Dendritic cell treated with granulocyte-macrophage colony-stimulating factor and Interleukin-4, amounts not matched to agents 40 ng/mL and 50 ng/mL, for 4 days (primary cell): ENCODE data around the gene SH3RF3.
A peak's percentile ranks its signal among the peaks of the same experiment; 100 is the strongest.

Experiments
- H3K27ac Mint-ChIP-seq: one replicate; pipeline ENCODE4 v1.8.0; 2022; ENCODE audit warnings: mild to moderate bottlenecking, mixed read lengths
- H3K27me3 Mint-ChIP-seq: one replicate; pipeline ENCODE4 v1.8.0; 2022; ENCODE audit warnings: mild to moderate bottlenecking, mixed read lengths
- H3K36me3 Mint-ChIP-seq: one replicate; pipeline ENCODE4 v1.8.0; 2022; ENCODE audit warnings: low read depth, mixed read lengths
- H3K4me1 Mint-ChIP-seq: one replicate; pipeline ENCODE4 v1.8.0; 2022; ENCODE audit warnings: low read depth, mixed read lengths
- H3K4me3 Mint-ChIP-seq: one replicate; pipeline ENCODE4 v1.8.0; 2022; ENCODE audit warnings: mild to moderate bottlenecking, moderate library complexity, mixed read lengths
- H3K9me3 Mint-ChIP-seq: one replicate; pipeline ENCODE4 v1.8.0; 2022; ENCODE audit warnings: mixed read lengths
- intact Hi-C: fragments of 100-400 bp; cut with micrococcal nuclease; formaldehyde crosslinking; loops from one replicate; pipeline ENCODE4 v1.15.0; 2022

Gene SH3RF3

GRCh38 chr2:109207176-109207575 is 78.2 kb downstream of the SH3RF3 start:
- Mint-ChIP-seq H3K27ac (no peak overlapping the region), H3K9me3 (no peaks in the 10 kb centered on the region), H3K27me3 (peaks cover 8% of the 10 kb centered on the region), H3K4me3 (no peak overlapping the region), H3K36me3 (no peaks in the 10 kb centered on the region), H3K4me1 (peaks cover 18% of the 10 kb centered on the region)
- intact Hi-C loops, result no loop called here

- Mint-ChIP-seq H3K4me3 (no peak overlapping the region), H3K4me1 (peaks cover 29% of the 10 kb centered on the region), H3K27ac (no peak overlapping the region), H3K9me3 (no peaks in the 10 kb centered on the region), H3K27me3 (peaks cover 11% of the 10 kb centered on the region), H3K36me3 (no peaks in the 10 kb centered on the region)
- intact Hi-C loops, result no loop called here
These were observed 79.3 kb downstream of the SH3RF3 start for GRCh38 chr2:109208071-109208950.

- Mint-ChIP-seq H3K27me3 (peaks cover 11% of the 10 kb centered on the region), H3K27ac (no peak overlapping the region), H3K9me3 (no peaks in the 10 kb centered on the region), H3K36me3 (no peaks in the 10 kb centered on the region), H3K4me1 (peaks cover 35% of the 10 kb centered on the region), H3K4me3 (no peak overlapping the region)
- intact Hi-C loops, result no loop called here
These were observed 79.9 kb downstream of the SH3RF3 start for GRCh38 chr2:109208951-109209335.

- H3K27ac Mint-ChIP-seq, result no peak overlapping the region
- H3K9me3 Mint-ChIP-seq, result no peaks in the 10 kb centered on the region
- H3K4me3 Mint-ChIP-seq, result no peak overlapping the region
- intact Hi-C loops, result no loop called here
- H3K27me3 Mint-ChIP-seq, result peaks cover 11% of the 10 kb centered on the region
- peaks cover 40% of the 10 kb centered on the region for H3K4me1 Mint-ChIP-seq
- H3K36me3 Mint-ChIP-seq, result no peaks in the 10 kb centered on the region
These were observed 80.4 kb downstream of the SH3RF3 start for GRCh38 chr2:109209412-109209811.

GRCh38 chr2:109209941-109210340 is 80.9 kb downstream of the SH3RF3 start:
- no peak overlapping the region for H3K27ac Mint-ChIP-seq
- H3K36me3 Mint-ChIP-seq, result no peaks in the 10 kb centered on the region
- no peaks in the 10 kb centered on the region for H3K9me3 Mint-ChIP-seq
- H3K4me3 Mint-ChIP-seq, result no peak overlapping the region
- peaks cover 45% of the 10 kb centered on the region for H3K4me1 Mint-ChIP-seq
- intact Hi-C loops, result no loop called here
- H3K27me3 Mint-ChIP-seq, result peaks cover 11% of the 10 kb centered on the region

- no peak overlapping the region for H3K27ac Mint-ChIP-seq
These were observed 81.6 kb downstream of the SH3RF3 start for GRCh38 chr2:109210431-109211200.

GRCh38 chr2:109211315-109211714 is 82.3 kb downstream of the SH3RF3 start:
- H3K27me3 Mint-ChIP-seq, result peaks cover 18% of the 10 kb centered on the region
- no peak overlapping the region for H3K4me3 Mint-ChIP-seq
- no peak overlapping the region for H3K27ac Mint-ChIP-seq
- intact Hi-C loops, result no loop called here
- peaks cover 59% of the 10 kb centered on the region for H3K4me1 Mint-ChIP-seq
- H3K9me3 Mint-ChIP-seq, result no peaks in the 10 kb centered on the region
- no peaks in the 10 kb centered on the region for H3K36me3 Mint-ChIP-seq

More at GRCh38 chr2:109210431-109211200, 81.6 kb downstream of the SH3RF3 start:
- Mint-ChIP-seq H3K9me3 (no peaks in the 10 kb centered on the region), H3K36me3 (no peaks in the 10 kb centered on the region), H3K4me3 (no peak overlapping the region), H3K27me3 (peaks cover 14% of the 10 kb centered on the region), H3K4me1 (peaks cover 52% of the 10 kb centered on the region)
- intact Hi-C loops, result no loop called here

- no peak overlapping the region for H3K4me3 Mint-ChIP-seq
- H3K4me1 Mint-ChIP-seq, result peaks cover 74% of the 10 kb centered on the region
- H3K27ac Mint-ChIP-seq, result peak overlapping the region; percentile 47
- intact Hi-C loops, result no loop called here
- H3K9me3 Mint-ChIP-seq, result no peaks in the 10 kb centered on the region
- H3K36me3 Mint-ChIP-seq, result no peaks in the 10 kb centered on the region
- peaks cover 18% of the 10 kb centered on the region for H3K27me3 Mint-ChIP-seq
These were observed 84.0 kb downstream of the SH3RF3 start for GRCh38 chr2:109212836-109213563.

GRCh38 chr2:109213646-109214433 is 84.8 kb downstream of the SH3RF3 start:
- intact Hi-C loops, result no loop called here
- Mint-ChIP-seq H3K4me1 (peaks cover 74% of the 10 kb centered on the region), H3K4me3 (peak overlapping the region; percentile 4)

GRCh38 chr2:109214651-109215371 is 85.8 kb downstream of the SH3RF3 start:
- Mint-ChIP-seq H3K9me3 (no peaks in the 10 kb centered on the region), H3K27me3 (peaks cover 20% of the 10 kb centered on the region), H3K36me3 (no peaks in the 10 kb centered on the region), H3K4me3 (no peak overlapping the region), H3K4me1 (peaks cover 74% of the 10 kb centered on the region), H3K27ac (no peak overlapping the region)
- intact Hi-C loops, result no loop called here

More at GRCh38 chr2:109213646-109214433, 84.8 kb downstream of the SH3RF3 start:
- Mint-ChIP-seq H3K27ac (peak overlapping the region; percentile 47), H3K9me3 (no peaks in the 10 kb centered on the region), H3K36me3 (no peaks in the 10 kb centered on the region), H3K27me3 (peaks cover 18% of the 10 kb centered on the region)

- H3K4me1 Mint-ChIP-seq, result peaks cover 66% of the 10 kb centered on the region
- no peaks in the 10 kb centered on the region for H3K36me3 Mint-ChIP-seq
- intact Hi-C loops, result no loop called here
- no peaks in the 10 kb centered on the region for H3K9me3 Mint-ChIP-seq
- peaks cover 17% of the 10 kb centered on the region for H3K27me3 Mint-ChIP-seq
- H3K27ac Mint-ChIP-seq, result no peak overlapping the region
- no peak overlapping the region for H3K4me3 Mint-ChIP-seq
These were observed 86.9 kb downstream of the SH3RF3 start for GRCh38 chr2:109215866-109216265.

- Mint-ChIP-seq H3K27ac (no peak overlapping the region), H3K36me3 (no peaks in the 10 kb centered on the region), H3K27me3 (peaks cover 13% of the 10 kb centered on the region), H3K4me3 (no peak overlapping the region), H3K9me3 (no peaks in the 10 kb centered on the region), H3K4me1 (peaks cover 62% of the 10 kb centered on the region)
- intact Hi-C loops, result no loop called here
These were observed 87.3 kb downstream of the SH3RF3 start for GRCh38 chr2:109216332-109216731.
